HL-60 (cell line): ENCODE data around the gene PRR23B.

Experiments used
- DNase-seq, 2 experiments: peaks; one replicate each; pipeline ENCODE4 v3.0.0-alpha.2; 2010 to 2020; ENCODE audit warnings: low read depth in 1 of 2, low spot score in 1 of 2
- H3K27ac ChIP-seq: fragments of 250-450 bp; sonication (Bioruptor Pico); replicated peaks from 2 replicates; pipeline ENCODE4 v1.5.1; 2020; ENCODE audit warnings: mild to moderate bottlenecking, moderate library complexity
- H3K27me3 ChIP-seq: fragments of 250-450 bp; sonication (Bioruptor Pico); 2 replicates; pipeline ENCODE4 v1.5.1; 2021; ENCODE audit warnings: mild to moderate bottlenecking, moderate library complexity; ENCODE audit not compliant: insufficient read depth, poor library complexity, severe bottlenecking
- H3K4me3 ChIP-seq: replicated peaks from 2 replicates; pipeline ENCODE4 v1.5.1; 2011; ENCODE audit warnings: mild to moderate bottlenecking, control low read depth, low read length; ENCODE audit not compliant: insufficient read depth
- CTCF ChIP-seq: IDR thresholded peaks from one replicate; pipeline ENCODE4 v1.5.1; 2011; ENCODE audit warnings: low read length, control low read depth, inconsistent platforms; ENCODE audit not compliant: insufficient read depth
- GABPA ChIP-seq: IDR thresholded peaks from 2 replicates; pipeline ENCODE4 v1.6.1; 2012; ENCODE audit warnings: low read depth
- POLR2AphosphoS5 ChIP-seq: IDR thresholded peaks from 2 replicates; pipeline ENCODE4 v1.6.1; 2012; ENCODE audit warnings: low read depth
- REST ChIP-seq: IDR thresholded peaks from 2 replicates; pipeline ENCODE4 v1.6.1; 2012; ENCODE audit warnings: low read depth; ENCODE audit not compliant: insufficient replicate concordance
- SPI1 ChIP-seq: IDR thresholded peaks from 2 replicates; pipeline ENCODE4 v1.6.1; 2012; ENCODE audit warnings: low read depth, mild to moderate bottlenecking, borderline replicate concordance

Gene PRR23B

DNA sequence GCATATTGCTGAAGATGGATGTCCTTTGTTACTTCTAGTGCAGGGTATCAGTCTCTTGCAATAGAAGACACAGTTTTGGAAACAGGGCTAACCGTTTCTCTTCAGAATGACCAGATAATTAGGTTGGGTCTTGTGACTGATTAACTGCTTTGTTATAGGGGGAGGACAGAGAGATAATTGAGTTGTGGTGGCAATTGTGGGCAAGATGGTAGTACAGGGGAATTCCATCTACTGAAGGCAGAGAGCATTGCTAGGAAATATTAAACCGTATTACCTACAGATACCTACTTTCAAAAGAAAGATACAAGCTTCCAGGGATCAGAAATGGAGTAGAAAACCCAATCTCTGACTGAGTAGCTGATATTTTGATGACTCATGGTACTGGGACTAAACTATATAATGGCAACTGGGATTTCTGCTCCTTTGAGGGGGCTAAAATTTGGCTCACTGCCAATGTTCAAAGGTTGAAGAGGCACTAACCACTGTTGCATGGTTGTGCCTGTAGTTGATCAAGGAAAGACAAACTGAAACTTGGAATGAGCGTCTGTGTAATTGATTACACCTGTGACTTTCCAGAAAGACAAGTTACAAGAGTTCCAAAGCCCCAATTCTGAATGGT is 4.2 kb downstream of the PRR23B start:
- Histone ChIP-seq H3K27me3 (no peaks in the 10 kb centered on the region), H3K4me3 (no peak overlapping the region), H3K27ac (no peak overlapping the region)
- DNase-seq: no peak
- TF ChIP-seq GABPA (no peak), SPI1 (no peak), CTCF (no peak), REST (no peak), POLR2AphosphoS5 (no peak)

- DNase-seq: no peak
- H3K27me3 ChIP-seq: no peaks in the 10 kb centered on the region
- no peak within 1 kb of the TSS for H3K4me3 ChIP-seq
- TF ChIP-seq CTCF (no peak), SPI1 (no peak), POLR2AphosphoS5 (no peak), REST (no peak), GABPA (no peak)
- no peak within 1 kb of the TSS for H3K27ac ChIP-seq
Observed at GRCh38 chr3:139006051-139006716, 14.5 kb downstream of the PRR23B start, which contains the start of gene PRR23A. TSS of gene PRR23A (minus strand) at chr3:139006268. CDS start at chr3:139006268, 0 bp downstream.

- no peak overlapping the region for H3K27ac ChIP-seq
- TF ChIP-seq REST: no peak
- TF ChIP-seq SPI1: no peak
- TF ChIP-seq GABPA: no peak
- no peak for TF ChIP-seq POLR2AphosphoS5
- TF ChIP-seq CTCF: no peak
- DNase-seq: no peak
- no peak overlapping the region for H3K4me3 ChIP-seq
- no peaks in the 10 kb centered on the region for H3K27me3 ChIP-seq
Observed at GRCh38 chr3:139005356-139005993, 15.3 kb downstream of the PRR23B start.
